Activated CD8-positive, alpha-beta memory T cell treated with anti-CD3 and anti-CD28 coated beads for 1 hour (primary cell): Measurements from ENCODE around the gene PLA2G4A.

ENCODE experiments used
- DNase-seq, 2 donors: peaks; one replicate each; pipeline ENCODE4 v3.0.0-alpha.2; 2020; ENCODE audit warnings: low read depth in 1 of 2; ENCODE audit errors: extremely low read depth in 1 of 2

Gene PLA2G4A

GRCh38 chr1:186975220-186975619 is 146.5 kb downstream of the PLA2G4A start:
- DNase-seq: no peak

GRCh38 chr1:186976700-186977099 is 148.0 kb downstream of the PLA2G4A start:
- no peak for DNase-seq

- DNase-seq: no peak
Observed at GRCh38 chr1:186977266-186977957, 148.7 kb downstream of the PLA2G4A start.

GRCh38 chr1:186978596-186979556 is 150.1 kb downstream of the PLA2G4A start:
- no peak for DNase-seq

GRCh38 chr1:186980400-186980799 is 151.7 kb downstream of the PLA2G4A start:
- no peak for DNase-seq

- DNase-seq: no peak
Observed at GRCh38 chr1:186982116-186982515, 153.4 kb downstream of the PLA2G4A start.

- DNase-seq: no peak
Observed at GRCh38 chr1:186983327-186983726, 154.6 kb downstream of the PLA2G4A start.

GRCh38 chr1:186984959-186985358 is 156.2 kb downstream of the PLA2G4A start:
- no peak for DNase-seq

- DNase-seq: no peak
Observed at GRCh38 chr1:186985889-186986491, 157.2 kb downstream of the PLA2G4A start.

- DNase-seq: no peak
Observed at GRCh38 chr1:186987065-186987464, 158.3 kb downstream of the PLA2G4A start.

GRCh38 chr1:186987769-186988168 is 159.0 kb downstream of the PLA2G4A start:
- DNase-seq: no peak

GRCh38 chr1:186993996-186994395 is 165.2 kb downstream of the PLA2G4A start:
- DNase-seq: no peak

- no peak for DNase-seq
Observed at GRCh38 chr1:186994897-186995296, 166.1 kb downstream of the PLA2G4A start.

- no peak for DNase-seq
Observed at GRCh38 chr1:186996816-186997215, 168.1 kb downstream of the PLA2G4A start.

- no peak for DNase-seq
Observed at GRCh38 chr1:186997877-186998276, 169.1 kb downstream of the PLA2G4A start.

- no peak for DNase-seq
Observed at GRCh38 chr1:186999506-186999905, 170.8 kb downstream of the PLA2G4A start.

GRCh38 chr1:187001198-187001889 is 172.6 kb downstream of the PLA2G4A start:
- no peak for DNase-seq

- DNase-seq: no peak
Observed at GRCh38 chr1:187003353-187003752, 174.6 kb downstream of the PLA2G4A start.

GRCh38 chr1:187006896-187007295 is 178.1 kb downstream of the PLA2G4A start:
- DNase-seq: no peak

GRCh38 chr1:187009320-187009719 is 180.6 kb downstream of the PLA2G4A start:
- no peak for DNase-seq
